Kidney epithelial cell (primary cell): ENCODE results near the gene TMEM121. TPM values are rescaled to one million over a fixed set of nuclear protein-coding genes. Genes with fewer than 3 reads are reported as not detected.

Experiments
- DNase-seq: peaks from one replicate; pipeline ENCODE4 v3.0.0-alpha.2; 2010; ENCODE audit warnings: low read depth
- H3K27me3 ChIP-seq: 2 replicates; pipeline ENCODE4 v1.6.0; 2011; ENCODE audit warnings: low read length; ENCODE audit not compliant: control insufficient read depth, insufficient read depth
- H3K36me3 ChIP-seq: 2 replicates; pipeline ENCODE4 v1.5.1; 2011; ENCODE audit warnings: low read length; ENCODE audit not compliant: control insufficient read depth, insufficient read depth
- H3K4me3 ChIP-seq: 2 replicates; pipeline ENCODE4 v1.5.1; 2011; ENCODE audit warnings: low read depth, mild to moderate bottlenecking, control low read depth, low read length
- CTCF ChIP-seq: IDR thresholded peaks from 2 replicates; pipeline ENCODE4 v1.5.1; 2011; ENCODE audit warnings: mild to moderate bottlenecking, moderate library complexity, low read length, control low read depth, inconsistent platforms; ENCODE audit not compliant: insufficient read depth, poor library complexity, severe bottlenecking
- total RNA-seq: library from RNA; depleted of rRNA; stranded (reverse); fragments of >200 nt; gene quantifications from 2 replicates; pipeline ENCODE4 v1.2.3, GENCODE V29; 2015

The TMEM121 gene
- total RNA-seq, 1 donor from 2014 or later: 10.1 TPM

GRCh38 chr14:105497671-105498429 lies 28.5 kb upstream of the TMEM121 start:
- no peak overlapping the region for H3K4me3 ChIP-seq
- no peaks in the 10 kb centered on the region for H3K27me3 ChIP-seq
- no peaks in the 10 kb centered on the region for H3K36me3 ChIP-seq
- DNase-seq: no peak
- TF ChIP-seq CTCF: no peak

GRCh38 chr14:105498430-105499255 lies 27.7 kb upstream of the TMEM121 start:
- Histone ChIP-seq H3K27me3 (no peaks in the 10 kb centered on the region), H3K36me3 (no peaks in the 10 kb centered on the region), H3K4me3 (no peak overlapping the region)
- TF ChIP-seq CTCF: no peak
- no peak for DNase-seq

- H3K27me3 ChIP-seq: no peaks in the 10 kb centered on the region
- no peaks in the 10 kb centered on the region for H3K36me3 ChIP-seq
- no peak for DNase-seq
- no peak overlapping the region for H3K4me3 ChIP-seq
- TF ChIP-seq CTCF: no peak
Measured at GRCh38 chr14:105499256-105500035, 26.9 kb upstream of the TMEM121 start.

- no peak overlapping the region for H3K4me3 ChIP-seq
- no peaks in the 10 kb centered on the region for H3K27me3 ChIP-seq
- H3K36me3 ChIP-seq: no peaks in the 10 kb centered on the region
- no peak for DNase-seq
- TF ChIP-seq CTCF: no peak
Measured at GRCh38 chr14:105500036-105500725, 26.2 kb upstream of the TMEM121 start.

- TF ChIP-seq CTCF: no peak
- no peaks in the 10 kb centered on the region for H3K36me3 ChIP-seq
- no peak for DNase-seq
- no peaks in the 10 kb centered on the region for H3K27me3 ChIP-seq
- no peak overlapping the region for H3K4me3 ChIP-seq
Measured at GRCh38 chr14:105500726-105501101, 25.7 kb upstream of the TMEM121 start.
